ENCODE measurements around the gene MATCAP1.

MATCAP1 gene

GRCh38 chr16:67182288-67182687 is 1.5 kb downstream of the MATCAP1 start:
- TF ChIP-seq CTCF (conservative IDR thresholded peaks at IDR 0.05), result no peak
- H3K27ac ChIP-seq, result no peak overlapping the region

DNA sequence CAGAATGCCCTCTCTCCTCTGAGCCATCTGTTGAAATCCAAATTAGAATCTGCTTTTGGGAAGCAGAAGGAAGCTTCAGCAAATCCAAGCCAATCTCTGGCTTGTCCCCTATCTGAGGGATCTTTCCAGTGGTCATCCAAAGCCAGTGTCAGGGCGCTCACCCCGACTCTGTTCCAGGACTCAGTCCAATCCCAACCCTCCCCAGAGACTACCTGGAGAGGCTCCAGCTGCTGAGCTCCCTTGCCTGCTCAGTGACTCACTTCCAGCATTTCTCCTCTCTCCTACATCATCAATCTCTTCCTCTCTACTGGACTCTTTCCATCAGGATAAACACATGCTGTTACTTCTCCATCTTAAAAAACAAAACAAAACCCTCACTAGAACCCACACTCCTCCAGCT is 2.4 kb downstream of the MATCAP1 start:
- TF ChIP-seq CTCF (conservative IDR thresholded peaks at IDR 0.05), result no peak
- H3K27ac ChIP-seq, result no peak overlapping the region

GRCh38 chr16:67180166-67180565 is 3.6 kb downstream of the MATCAP1 start:
- TF ChIP-seq CTCF (conservative IDR thresholded peaks at IDR 0.05), result no peak
- H3K27ac ChIP-seq, result no peak overlapping the region

GRCh38 chr16:67179421-67180080 is 4.2 kb downstream of the MATCAP1 start:
- H3K27ac ChIP-seq, result peak overlapping the region; percentile 74; the same call in 1 of the 2 replicates
- TF ChIP-seq CTCF (conservative IDR thresholded peaks at IDR 0.05), result peak; percentile 11; the same call in 1 of the 2 replicates

- peak overlapping the region; percentile 74 for H3K27ac ChIP-seq
- no peak for TF ChIP-seq CTCF (conservative IDR thresholded peaks at IDR 0.05)
Measured at GRCh38 chr16:67177743-67178699, 5.7 kb downstream of the MATCAP1 start.

- no peak overlapping the region; the same call in 1 of the 2 replicates for H3K27ac ChIP-seq
- TF ChIP-seq CTCF (conservative IDR thresholded peaks at IDR 0.05), result no peak
Measured at GRCh38 chr16:67176662-67177061, 7.1 kb downstream of the MATCAP1 start.

DNA sequence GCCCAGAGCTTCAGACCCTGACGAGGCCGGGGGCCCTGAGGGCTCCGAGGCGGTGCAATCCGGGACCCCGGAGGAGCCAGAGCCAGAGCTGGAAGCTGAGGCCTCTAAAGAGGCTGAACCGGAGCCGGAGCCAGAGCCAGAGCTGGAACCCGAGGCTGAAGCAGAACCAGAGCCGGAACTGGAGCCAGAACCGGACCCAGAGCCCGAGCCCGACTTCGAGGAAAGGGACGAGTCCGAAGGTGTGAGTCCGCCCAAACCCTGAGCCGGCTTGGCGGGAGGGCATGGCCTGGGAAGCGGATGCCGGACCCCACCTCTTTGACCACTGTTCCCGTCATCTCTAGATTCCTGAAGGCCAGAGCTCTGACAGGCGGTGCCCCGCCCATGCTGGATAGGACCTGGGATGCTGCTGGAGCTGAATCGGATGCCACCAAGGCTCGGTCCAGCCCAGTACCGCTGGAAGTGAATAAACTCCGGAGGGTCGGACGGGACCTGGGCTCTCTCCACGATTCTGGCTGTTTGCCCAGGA is 9.0 kb downstream of the MATCAP1 start:
- H3K27ac ChIP-seq, result peak overlapping the region; percentile 82
- TF ChIP-seq CTCF (conservative IDR thresholded peaks at IDR 0.05), result no peak

Measured in VCaP (cell line).